ENCODE measurements around the gene TMEM250.

TMEM250 gene

DNA sequence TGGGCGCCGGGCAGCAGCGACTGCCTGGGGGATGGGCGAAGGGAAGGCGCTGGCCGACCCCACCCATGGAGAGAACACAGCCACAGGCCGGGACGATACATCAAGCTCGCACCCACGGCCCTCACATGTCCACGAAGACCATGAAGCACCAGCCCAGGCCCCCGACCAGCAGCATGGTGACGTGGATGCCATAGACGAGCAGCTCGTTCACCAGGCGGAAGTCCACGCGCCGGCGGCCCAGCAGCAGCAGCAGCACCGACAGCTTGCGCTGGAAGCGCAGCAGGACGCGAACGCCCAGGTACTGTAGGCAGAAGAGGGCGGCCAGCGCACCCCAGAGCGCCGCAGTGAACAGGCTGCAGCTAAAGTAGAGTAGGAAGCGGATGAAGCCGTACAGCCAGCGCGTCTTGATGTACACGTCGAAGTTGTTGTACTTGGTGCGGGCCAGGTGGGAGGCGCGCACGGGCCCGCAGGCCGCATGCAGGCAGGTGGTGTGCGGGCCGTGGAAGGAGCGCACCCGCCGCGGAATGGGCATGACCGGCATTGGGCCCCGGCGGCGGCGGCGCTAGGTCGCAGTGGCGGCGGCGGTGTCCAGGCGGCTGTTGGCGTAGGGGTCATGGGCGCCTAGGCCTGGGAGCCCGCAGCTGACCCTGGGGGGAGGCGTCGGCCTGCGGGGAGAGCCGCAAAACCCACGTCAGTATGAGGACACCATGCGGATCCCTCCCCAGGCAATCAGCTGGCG is 2.1 kb downstream of the TMEM250 start:
- H3K4me1 Mint-ChIP-seq (ENCODE audit: low read depth): peaks cover 13% of the 10 kb centered on the region
- H3K27ac Mint-ChIP-seq: no peak overlapping the region
- DNase-seq (ENCODE audit: low spot score): no peak
- peak overlapping the region; percentile 27 for H3K4me3 Mint-ChIP-seq
- peaks cover 17% of the 10 kb centered on the region for H3K36me3 Mint-ChIP-seq (ENCODE audit: low read depth)
- no peaks in the 10 kb centered on the region for H3K9me3 Mint-ChIP-seq
- H3K27me3 Mint-ChIP-seq (ENCODE audit: low read depth): no peaks in the 10 kb centered on the region

GRCh38 chr9:136115641-136116359 is 2.9 kb downstream of the TMEM250 start:
- H3K4me3 Mint-ChIP-seq: no peak overlapping the region

GRCh38 chr9:136115206-136115605 is 3.5 kb downstream of the TMEM250 start:
- Mint-ChIP-seq H3K36me3 (ENCODE audit: low read depth) (peaks cover 17% of the 10 kb centered on the region), H3K4me1 (ENCODE audit: low read depth) (peaks cover 17% of the 10 kb centered on the region), H3K27me3 (ENCODE audit: low read depth) (no peaks in the 10 kb centered on the region), H3K27ac (peak overlapping the region; percentile 49), H3K9me3 (no peaks in the 10 kb centered on the region), H3K4me3 (no peak overlapping the region)
- DNase-seq (ENCODE audit: low spot score): no peak

More at GRCh38 chr9:136115641-136116359, 2.9 kb downstream of the TMEM250 start:
- Mint-ChIP-seq H3K9me3 (no peaks in the 10 kb centered on the region), H3K27me3 (ENCODE audit: low read depth) (no peaks in the 10 kb centered on the region), H3K4me1 (ENCODE audit: low read depth) (peaks cover 17% of the 10 kb centered on the region), H3K36me3 (ENCODE audit: low read depth) (peaks cover 17% of the 10 kb centered on the region), H3K27ac (no peak overlapping the region)
- DNase-seq (ENCODE audit: low spot score): no peak

DNA sequence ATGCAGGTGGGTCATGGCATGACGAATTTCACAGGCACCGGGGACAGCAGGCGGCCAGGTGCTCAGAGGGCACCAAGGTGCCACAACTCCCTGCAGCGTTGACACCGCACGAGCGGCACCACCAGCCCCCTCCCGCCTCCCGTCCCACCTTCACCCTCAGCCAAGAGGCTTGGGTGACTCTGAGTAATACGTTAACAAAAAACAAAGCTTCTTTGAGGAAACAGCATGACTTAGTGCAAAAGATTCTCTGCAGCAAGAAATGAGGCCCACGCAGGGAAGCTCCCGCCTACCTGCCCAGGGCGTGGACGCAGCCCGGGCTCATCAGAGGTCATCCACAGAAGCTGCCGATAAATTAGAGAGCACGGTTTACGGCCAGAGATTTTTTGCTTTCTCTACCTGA is 4.1 kb downstream of the TMEM250 start:
- peak overlapping the region; percentile 57 for H3K27ac Mint-ChIP-seq
- no peaks in the 10 kb centered on the region for H3K9me3 Mint-ChIP-seq
- H3K4me1 Mint-ChIP-seq (ENCODE audit: low read depth): peaks cover 20% of the 10 kb centered on the region
- peak overlapping the region; percentile 12 for H3K4me3 Mint-ChIP-seq
- no peak for DNase-seq (ENCODE audit: low spot score)
- no peaks in the 10 kb centered on the region for H3K27me3 Mint-ChIP-seq (ENCODE audit: low read depth)
- H3K36me3 Mint-ChIP-seq (ENCODE audit: low read depth): peaks cover 17% of the 10 kb centered on the region

DNA sequence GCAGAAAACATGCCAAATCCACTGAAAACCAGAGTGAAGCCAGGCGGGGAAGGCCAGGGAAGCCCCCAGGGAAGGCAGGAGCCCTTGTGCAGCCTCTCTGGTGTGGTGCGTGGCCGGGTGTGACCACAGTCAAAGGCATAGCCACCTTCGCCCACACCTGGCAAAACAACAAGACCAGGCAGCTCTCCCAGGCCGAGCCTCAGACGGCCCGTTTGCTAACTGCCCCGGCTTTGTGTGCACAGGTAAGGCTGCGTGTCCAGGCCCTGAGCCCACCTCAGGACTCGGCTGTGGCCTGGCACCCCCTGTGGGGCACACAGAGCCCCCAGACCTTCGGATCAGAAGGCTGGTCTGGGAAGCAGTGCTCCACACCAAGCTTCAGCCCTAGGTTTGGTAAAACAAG is 6.1 kb downstream of the TMEM250 start:
- DNase-seq (ENCODE audit: low spot score): no peak
- Mint-ChIP-seq H3K4me1 (ENCODE audit: low read depth) (peaks cover 29% of the 10 kb centered on the region), H3K9me3 (no peaks in the 10 kb centered on the region), H3K4me3 (no peak overlapping the region), H3K27me3 (ENCODE audit: low read depth) (no peaks in the 10 kb centered on the region), H3K36me3 (ENCODE audit: low read depth) (peaks cover 17% of the 10 kb centered on the region), H3K27ac (peak overlapping the region; percentile 97)

DNA sequence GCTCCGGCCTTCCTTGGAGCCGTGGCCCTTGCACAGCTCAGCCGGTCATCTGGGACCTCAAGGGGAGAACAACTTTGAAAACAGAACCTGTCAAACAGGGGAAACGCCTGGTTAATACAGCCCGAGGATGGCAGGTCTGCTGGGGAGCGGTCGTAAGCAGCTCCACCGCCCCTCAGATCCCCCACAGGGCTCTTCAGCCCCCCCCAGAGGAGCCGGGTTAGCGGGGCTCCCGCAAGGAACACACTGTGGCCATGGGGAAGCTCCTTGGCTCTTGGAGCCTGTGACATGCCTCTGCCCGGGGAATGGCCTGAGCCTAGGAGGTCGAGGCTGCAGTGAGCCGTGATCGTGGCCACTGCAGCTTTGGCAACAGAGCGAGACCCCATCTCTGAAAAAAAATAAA is 6.8 kb downstream of the TMEM250 start:
- DNase-seq (ENCODE audit: low spot score): no peak
- Mint-ChIP-seq H3K9me3 (no peaks in the 10 kb centered on the region), H3K4me1 (ENCODE audit: low read depth) (peaks cover 36% of the 10 kb centered on the region), H3K4me3 (peak overlapping the region; percentile 88), H3K27ac (peak overlapping the region; percentile 85), H3K27me3 (ENCODE audit: low read depth) (no peaks in the 10 kb centered on the region), H3K36me3 (ENCODE audit: low read depth) (peaks cover 17% of the 10 kb centered on the region)

DNA sequence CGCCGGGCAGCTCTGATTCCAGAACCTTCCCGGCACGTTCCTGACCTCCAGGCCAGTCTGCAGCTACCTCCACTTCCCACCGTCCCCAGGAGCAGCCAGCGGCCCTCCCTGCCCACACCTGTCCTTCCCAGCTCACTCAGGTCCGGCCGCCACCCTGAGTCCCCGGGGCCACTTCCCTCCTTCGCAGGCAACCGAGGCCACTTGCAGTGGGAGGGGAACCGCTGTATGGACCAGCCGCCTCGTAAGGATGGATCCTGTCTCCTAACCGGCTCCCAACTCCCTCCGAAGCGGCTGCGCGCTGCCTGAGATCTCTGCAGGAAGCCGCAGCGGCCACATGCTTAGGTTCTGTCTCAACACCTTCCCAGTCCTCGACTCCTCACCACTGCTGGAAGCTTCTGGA is 7.5 kb downstream of the TMEM250 start:
- Mint-ChIP-seq H3K27me3 (ENCODE audit: low read depth) (no peaks in the 10 kb centered on the region), H3K9me3 (no peaks in the 10 kb centered on the region), H3K4me1 (ENCODE audit: low read depth) (peaks cover 36% of the 10 kb centered on the region), H3K27ac (peak overlapping the region; percentile 70), H3K36me3 (ENCODE audit: low read depth) (peaks cover 17% of the 10 kb centered on the region), H3K4me3 (peak overlapping the region; percentile 88)
- no peak for DNase-seq (ENCODE audit: low spot score)

- Mint-ChIP-seq H3K27ac (peak overlapping the region; percentile 88), H3K27me3 (ENCODE audit: low read depth) (no peaks in the 10 kb centered on the region), H3K4me1 (ENCODE audit: low read depth) (peaks cover 36% of the 10 kb centered on the region)
Observed at GRCh38 chr9:136110082-136111061, 8.3 kb downstream of the TMEM250 start.

DNA sequence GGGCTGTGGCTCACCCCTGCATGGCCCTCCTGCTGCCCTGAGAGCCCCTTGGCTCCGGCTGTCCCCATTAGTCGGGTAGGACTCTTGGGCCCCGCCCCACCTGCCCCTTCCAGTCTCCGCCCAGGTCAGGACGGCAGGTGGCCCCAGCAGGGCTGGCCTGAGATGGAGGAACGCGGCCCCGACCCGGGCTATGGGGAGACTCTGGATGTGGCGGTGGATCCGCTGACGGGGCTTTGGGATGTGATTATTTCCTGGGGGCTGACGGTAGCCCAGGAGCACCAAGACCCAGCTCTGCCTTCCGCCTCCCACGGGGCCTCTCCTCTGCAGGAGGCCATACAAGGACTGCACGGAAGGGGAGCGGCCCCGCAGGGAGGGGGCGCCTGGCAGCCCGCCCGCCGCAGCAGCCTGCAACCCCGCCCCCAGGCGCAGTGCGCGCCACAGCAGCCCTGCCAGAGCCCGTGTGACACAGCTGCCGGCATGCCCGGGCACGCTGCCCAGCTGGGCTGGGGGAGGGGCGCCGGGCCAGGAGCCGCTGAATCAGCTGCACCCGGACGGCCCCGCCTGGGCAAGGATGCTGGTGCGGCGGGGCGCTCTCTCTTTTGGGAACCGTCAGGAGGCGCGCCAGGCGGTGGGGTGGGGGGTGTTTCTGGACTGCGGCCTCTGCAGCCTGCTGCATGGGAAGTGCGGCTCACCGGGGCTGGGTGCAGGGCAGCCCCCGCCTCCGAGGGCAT is 9.2 kb downstream of the TMEM250 start:
- Mint-ChIP-seq H3K36me3 (ENCODE audit: low read depth) (peaks cover 10% of the 10 kb centered on the region), H3K4me3 (peak overlapping the region; percentile 88), H3K27me3 (ENCODE audit: low read depth) (no peaks in the 10 kb centered on the region), H3K9me3 (no peaks in the 10 kb centered on the region), H3K4me1 (ENCODE audit: low read depth) (peaks cover 37% of the 10 kb centered on the region), H3K27ac (peak overlapping the region; percentile 94)
- DNase-seq (ENCODE audit: low spot score): peak; percentile 95

More at GRCh38 chr9:136110082-136111061, 8.3 kb downstream of the TMEM250 start:
- Mint-ChIP-seq H3K36me3 (ENCODE audit: low read depth) (peaks cover 17% of the 10 kb centered on the region), H3K9me3 (no peaks in the 10 kb centered on the region), H3K4me3 (peak overlapping the region; percentile 88)
- DNase-seq (ENCODE audit: low spot score): no peak

GRCh38 chr9:136108648-136109266 is 9.9 kb downstream of the TMEM250 start:
- H3K4me3 Mint-ChIP-seq: peak overlapping the region; percentile 88
- no peaks in the 10 kb centered on the region for H3K9me3 Mint-ChIP-seq
- no peaks in the 10 kb centered on the region for H3K27me3 Mint-ChIP-seq (ENCODE audit: low read depth)
- peaks cover 36% of the 10 kb centered on the region for H3K4me1 Mint-ChIP-seq (ENCODE audit: low read depth)
- peaks cover 8% of the 10 kb centered on the region for H3K36me3 Mint-ChIP-seq (ENCODE audit: low read depth)
- H3K27ac Mint-ChIP-seq: peak overlapping the region; percentile 78
- no peak for DNase-seq (ENCODE audit: low spot score)

GRCh38 chr9:136107953-136108647 is 10.6 kb downstream of the TMEM250 start:
- H3K4me1 Mint-ChIP-seq (ENCODE audit: low read depth): peaks cover 30% of the 10 kb centered on the region

DNA sequence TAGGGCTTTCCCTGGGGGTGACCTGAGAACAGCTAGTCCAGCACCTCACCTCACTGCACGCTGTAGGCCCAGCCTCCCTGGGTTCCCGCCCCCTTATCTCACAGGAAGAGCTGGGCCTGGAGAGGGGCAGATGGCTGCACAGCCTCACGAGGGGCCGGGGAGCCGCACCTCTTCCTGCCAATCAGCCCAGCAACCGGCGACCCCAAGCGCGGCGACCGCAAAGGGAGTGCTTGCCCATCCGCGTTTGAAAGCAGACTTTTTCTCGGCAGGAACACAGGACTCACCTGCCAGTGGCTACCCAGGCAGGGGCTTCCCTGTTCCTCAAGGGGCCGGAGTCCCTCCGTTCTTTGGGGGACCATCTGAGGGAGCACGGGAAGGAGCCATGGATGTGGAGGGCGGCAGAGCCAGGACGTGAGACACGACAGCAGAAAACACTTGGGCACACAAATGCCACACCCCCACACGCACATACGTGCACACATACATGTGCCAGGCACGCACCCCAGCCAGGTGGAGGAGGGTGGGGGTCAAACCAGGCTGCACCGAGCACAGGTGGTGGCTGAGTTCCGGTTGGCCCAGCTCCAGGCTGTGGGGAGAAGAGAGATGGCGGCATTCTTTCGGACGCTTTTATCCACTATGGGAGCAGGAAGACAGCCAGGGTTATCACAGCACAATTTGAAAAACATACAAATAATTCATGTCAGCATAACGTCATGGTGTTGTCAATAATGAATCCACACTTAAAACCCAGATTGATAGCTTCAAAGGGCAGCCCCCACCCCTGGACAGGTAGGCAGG is 11.3 kb downstream of the TMEM250 start:
- Mint-ChIP-seq H3K27ac (peak overlapping the region; percentile 84), H3K4me1 (ENCODE audit: low read depth) (peaks cover 29% of the 10 kb centered on the region), H3K4me3 (peak overlapping the region; percentile 66), H3K9me3 (no peaks in the 10 kb centered on the region), H3K36me3 (ENCODE audit: low read depth) (peaks cover 3% of the 10 kb centered on the region), H3K27me3 (ENCODE audit: low read depth) (no peaks in the 10 kb centered on the region)
- DNase-seq (ENCODE audit: low spot score): no peak

More at GRCh38 chr9:136107953-136108647, 10.6 kb downstream of the TMEM250 start:
- peaks cover 4% of the 10 kb centered on the region for H3K36me3 Mint-ChIP-seq (ENCODE audit: low read depth)
- H3K27me3 Mint-ChIP-seq (ENCODE audit: low read depth): no peaks in the 10 kb centered on the region
- H3K9me3 Mint-ChIP-seq: no peaks in the 10 kb centered on the region
- peak overlapping the region; percentile 84 for H3K27ac Mint-ChIP-seq
- peak overlapping the region; percentile 73 for H3K4me3 Mint-ChIP-seq
- no peak for DNase-seq (ENCODE audit: low spot score)
